IPS-NIHi7 (cell line): ENCODE results near the gene KDM6A.
"Not testable (repeated sequence)": the region's sequence is repeated elsewhere in the genome, so short reads cannot be mapped to it uniquely, and the experiment has no call there.

Source experiments
- DNase-seq: peaks from one replicate; pipeline ENCODE4 v3.0.0; 2012; ENCODE audit warnings: mixed read lengths; ENCODE audit errors: extremely low spot score

KDM6A gene

DNA sequence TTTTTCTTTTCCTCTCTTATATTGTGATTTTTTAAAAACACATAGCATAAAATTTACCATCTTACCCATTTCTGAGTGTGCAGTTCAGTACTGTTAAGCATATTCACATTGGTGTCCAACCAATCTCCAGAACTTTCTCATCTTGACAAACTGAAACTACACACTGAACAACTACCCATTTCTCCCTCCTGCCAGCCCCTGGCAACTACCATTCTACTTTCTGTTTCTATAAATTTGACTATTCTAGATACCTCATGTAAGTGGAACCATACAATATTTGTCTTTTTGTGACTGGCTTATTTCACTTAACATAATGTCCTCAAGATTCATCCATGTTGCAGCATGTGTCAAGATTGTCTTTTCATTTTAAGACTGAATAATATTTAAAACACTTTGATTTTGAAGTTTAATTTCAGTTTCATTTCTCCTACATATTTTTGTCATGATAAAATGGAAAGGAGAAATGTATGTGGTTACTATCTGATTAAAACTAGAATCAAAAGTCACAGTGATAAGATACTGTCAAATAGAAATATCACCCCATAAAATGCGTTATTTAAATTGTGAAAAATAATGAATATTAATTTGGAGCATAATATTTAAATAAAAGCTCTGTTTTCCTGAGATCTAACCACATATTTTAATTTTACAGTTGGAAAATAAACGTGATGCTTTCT is 204.9 kb downstream of the KDM6A start:
- no peak for DNase-seq

DNA sequence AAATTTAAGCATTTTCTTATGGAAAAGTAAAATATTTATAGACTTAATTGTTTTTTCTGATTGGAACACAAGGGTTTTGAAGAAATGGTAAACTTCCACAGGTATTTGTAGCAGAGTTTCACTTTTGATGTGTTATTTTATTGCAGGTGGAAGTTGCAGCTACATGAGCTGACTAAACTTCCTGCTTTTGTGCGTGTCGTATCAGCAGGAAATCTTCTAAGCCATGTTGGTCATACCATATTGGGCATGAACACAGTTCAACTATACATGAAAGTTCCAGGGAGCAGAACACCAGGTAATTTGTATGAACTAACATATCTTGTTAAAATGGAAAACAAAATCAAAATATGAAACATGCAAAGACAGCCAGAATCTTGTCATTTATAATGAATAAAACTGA is 210.3 kb downstream of the KDM6A start:
- DNase-seq: no peak

DNA sequence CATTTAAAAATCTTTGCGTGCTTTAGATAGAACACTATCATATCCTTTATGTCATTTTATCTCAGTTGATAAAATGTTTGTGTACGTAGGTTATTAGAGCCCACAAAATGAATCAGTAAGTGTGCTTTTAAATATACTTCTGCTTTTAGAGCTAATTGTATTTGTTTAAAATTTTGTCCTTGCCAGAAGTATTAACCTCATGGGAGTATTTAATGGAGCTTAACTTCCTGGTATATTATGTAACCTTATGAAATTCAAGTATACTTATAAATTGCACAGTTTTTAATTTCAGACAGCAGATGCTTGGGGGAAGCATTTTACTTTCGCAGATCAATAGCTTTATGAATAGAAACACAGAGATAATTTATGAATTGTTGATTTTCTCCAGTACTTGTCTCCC is 237.5 kb downstream of the KDM6A start:
- no peak for DNase-seq

DNA sequence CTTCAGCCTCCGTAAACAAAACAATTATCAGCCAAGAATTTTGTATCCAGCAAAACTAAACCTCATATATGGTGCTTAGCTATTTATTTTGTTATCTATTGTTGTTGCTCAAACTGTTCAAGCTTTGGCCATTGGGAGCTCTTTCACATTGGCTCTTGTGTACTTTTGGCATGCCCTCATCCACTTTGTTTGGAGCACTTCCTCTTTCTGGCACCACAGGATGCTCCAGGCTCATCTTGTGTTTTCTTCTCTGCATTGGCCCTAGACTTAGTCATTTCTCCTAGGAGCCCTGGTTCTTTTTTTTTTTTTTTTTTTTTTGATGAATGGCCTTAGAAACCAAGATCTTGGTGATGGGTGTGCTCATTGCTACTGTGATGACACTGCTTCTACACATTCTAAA is 253.2 kb downstream of the KDM6A start:
- no peak for DNase-seq

DNA sequence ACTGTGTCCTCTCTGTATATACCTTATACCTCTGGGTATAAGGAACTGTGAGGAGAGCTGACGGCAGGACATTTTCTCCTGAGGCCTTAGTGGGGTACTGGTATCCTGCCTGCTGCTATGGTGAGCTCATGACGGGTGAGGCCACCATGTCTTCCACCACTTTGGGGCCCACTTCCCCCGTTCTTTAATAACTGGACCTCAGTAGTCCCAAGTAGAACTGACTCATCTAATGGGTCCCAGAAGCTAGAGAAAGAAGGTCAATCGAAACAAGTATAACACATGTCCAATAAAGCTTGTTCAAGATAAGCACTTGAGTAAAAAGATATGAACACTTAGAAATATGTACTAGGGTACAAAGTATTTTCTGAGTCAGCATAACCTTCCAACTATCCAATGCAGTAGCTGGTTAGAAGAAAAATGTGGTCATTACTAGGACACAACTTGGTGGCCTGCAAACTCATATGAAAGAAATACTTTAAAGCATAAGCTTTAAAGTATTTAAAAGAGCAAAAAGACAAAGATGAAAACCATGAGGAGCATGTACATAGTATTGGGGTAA is 256.0 kb downstream of the KDM6A start:
- no peak for DNase-seq

DNA sequence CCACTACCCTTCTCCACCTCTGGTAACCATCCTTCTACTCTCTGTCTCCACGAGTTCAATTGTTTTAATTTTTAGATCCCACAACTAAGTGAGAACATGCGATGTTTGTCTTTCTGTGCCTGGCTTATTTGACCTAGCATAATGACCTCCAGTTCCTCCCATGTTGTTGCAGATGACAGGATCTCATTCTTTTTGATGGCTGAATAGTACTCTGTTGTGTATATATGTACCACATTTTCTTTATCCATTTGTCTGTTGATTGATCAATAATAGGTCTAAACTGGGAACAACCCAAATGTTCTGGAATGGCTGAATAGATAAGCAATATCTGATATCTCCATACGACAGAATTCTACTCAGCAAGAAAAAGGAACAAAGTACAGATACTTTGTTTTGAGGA is 260.5 kb downstream of the KDM6A start:
- DNase-seq: no peak

DNA sequence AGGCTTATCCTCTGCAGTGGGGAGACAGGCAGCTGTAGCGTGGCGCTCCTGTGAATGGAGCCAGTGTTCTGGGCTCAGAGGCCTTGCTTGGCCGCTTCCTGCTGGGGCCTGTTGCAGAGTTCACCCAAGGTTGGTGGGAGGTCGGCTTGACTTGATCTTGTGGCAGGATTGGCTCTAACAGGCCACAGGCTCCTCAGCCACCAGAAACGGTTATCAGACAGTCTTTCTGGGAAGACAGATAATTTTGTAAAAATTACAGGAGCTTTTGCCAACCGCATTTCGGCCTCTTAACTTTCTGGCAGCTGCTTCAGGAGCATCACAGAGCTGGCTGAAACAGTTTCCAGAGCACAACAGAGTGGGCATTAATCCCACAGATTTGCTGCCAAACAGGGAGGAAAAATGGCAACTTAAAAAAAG is 261.3 kb downstream of the KDM6A start:
- no peak for DNase-seq

DNA sequence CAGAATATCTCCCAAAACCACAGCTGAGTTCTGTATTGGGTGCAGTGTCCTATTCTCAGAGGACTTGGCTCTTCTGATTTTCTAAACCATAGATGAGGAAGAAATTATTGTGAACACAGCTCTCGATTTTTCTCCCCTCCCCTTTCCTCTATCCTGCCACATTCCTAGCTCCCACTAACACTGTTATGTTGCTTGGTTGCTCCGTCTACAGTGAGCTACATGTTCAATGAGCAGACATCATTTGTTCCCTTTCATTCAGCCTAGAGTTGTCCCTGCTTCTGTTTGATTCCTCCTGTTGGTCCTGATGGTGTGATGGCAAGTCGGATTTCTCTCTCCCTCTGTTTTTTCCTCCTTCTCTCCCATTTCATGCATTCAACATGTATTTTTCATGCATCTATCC is 261.8 kb downstream of the KDM6A start:
- DNase-seq: no peak

DNA sequence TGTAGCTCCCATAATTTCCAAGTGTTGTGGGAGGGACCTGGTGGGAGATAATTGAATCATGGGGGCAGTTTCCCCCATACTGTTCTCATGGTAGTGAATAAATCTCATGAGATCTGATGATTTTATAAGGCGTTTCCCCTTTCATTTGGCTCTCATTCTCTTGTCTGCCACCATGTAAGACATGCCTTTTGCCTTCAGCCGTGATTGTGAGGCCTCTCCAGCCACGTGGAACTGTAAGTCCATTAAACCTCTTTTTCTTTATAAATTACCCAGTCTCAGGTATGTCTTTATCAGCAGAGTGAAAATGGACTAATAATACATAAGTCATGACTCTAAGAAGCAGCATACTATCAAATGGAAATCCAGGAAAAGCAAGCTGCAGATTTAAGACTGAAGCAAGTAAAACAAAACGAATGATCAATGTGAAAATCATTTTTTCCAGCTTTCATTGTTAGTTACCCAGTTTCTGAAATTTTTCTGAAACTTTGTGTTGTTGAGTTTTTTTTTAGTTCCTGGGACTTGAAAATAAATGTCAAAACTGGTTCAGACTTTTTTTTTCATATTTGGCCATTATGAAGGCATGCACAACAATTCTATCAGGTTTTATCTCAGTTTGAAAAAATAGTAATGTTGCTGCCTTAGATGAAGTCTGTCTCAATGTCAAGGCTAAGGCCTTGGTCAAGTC is 262.5 kb downstream of the KDM6A start:
- not testable (repeated sequence) for DNase-seq

DNA sequence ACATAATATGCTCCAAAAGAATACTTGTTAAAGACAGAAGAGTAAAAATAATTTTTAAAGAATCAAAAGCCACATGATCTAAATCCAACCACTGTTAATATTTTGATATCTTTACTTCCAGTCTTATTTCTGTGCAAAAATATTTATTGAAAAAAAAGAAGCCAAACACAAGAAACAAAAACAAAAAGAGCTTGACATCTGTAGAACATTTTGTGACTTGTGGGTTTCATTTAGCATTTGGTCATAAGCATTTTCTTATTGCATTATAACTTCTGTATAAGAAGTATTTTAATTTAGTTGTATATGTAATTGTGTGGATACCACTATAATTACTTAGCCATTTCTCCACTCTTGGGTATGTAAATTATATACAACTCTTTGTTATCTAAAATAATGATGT is 264.5 kb downstream of the KDM6A start:
- DNase-seq: no peak

DNA sequence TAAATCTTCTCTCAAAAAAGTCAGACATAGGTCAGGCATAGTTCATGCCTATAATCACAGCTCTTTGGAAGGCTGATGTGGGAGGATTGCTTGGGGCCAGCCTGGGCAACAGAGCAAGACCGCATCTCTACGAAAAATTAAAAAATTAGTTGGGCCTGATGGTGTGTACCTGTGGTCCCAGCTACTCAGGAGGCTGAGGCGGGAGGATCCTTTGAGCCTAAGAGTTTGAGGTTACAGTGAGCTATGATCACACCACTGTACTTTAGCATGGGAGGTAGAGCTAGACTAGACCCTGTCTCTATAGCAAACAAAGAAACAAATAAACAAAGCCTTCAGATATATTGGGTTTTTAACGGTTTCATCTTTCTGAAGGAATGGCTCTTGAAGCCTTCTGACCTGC is 265.5 kb downstream of the KDM6A start:
- DNase-seq: no peak

DNA sequence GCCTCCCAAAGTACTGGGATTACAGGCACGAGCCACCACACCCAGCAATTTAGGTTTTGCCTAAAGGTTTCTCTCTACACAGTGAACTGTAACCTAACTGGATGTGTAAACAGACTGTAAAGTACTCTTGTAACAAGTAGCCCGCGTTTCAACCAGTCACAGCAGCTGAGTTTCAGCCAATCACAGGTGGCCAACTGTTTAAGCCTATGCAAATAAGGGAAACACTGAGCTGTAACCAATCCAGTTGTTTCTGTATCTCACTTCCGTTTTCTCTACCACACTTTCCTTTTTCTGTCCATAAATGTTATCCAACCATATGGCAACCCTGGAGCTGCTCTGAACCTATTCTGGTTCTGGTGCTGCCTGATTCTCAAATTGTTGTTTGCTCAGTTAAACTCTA is 267.8 kb downstream of the KDM6A start:
- DNase-seq: no peak

DNA sequence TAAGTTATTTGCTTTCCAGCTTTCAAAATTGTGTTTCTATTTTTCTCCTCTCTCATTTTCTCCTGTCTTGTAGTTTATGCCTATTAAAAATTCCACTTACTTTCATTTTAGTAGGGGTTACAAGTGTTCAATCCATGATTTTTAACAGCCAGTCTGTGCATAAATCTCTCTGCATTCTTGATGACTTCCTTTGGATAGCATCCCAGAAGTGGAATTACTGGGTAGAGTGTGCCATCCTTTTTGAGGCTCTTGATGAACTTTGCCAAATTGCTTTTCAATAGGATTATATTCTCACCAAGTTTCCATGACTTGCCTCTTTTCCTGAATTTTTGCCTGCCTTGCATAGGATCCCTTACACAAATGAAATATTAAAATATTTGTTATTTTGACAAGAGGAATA is 269.2 kb downstream of the KDM6A start:
- DNase-seq: no peak

DNA sequence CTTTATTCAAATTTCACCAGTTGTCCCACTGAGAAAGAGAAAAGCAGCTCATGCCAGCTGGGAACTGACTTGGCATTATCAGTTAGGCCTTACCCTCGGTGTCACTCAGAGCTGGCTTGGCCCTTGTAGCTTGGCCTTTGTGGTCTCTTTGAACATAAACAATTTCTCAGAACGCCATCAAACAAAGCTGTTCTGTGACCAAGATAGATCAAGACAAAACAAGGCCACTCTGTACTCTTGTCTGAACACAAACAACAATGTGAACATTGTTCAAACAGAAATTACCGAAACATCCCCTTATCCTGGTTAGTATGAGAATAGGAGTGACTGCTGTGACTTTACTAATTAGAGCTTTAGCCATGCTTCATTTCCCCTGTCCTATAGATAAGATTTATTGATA is 270.5 kb downstream of the KDM6A start:
- DNase-seq: no peak

DNA sequence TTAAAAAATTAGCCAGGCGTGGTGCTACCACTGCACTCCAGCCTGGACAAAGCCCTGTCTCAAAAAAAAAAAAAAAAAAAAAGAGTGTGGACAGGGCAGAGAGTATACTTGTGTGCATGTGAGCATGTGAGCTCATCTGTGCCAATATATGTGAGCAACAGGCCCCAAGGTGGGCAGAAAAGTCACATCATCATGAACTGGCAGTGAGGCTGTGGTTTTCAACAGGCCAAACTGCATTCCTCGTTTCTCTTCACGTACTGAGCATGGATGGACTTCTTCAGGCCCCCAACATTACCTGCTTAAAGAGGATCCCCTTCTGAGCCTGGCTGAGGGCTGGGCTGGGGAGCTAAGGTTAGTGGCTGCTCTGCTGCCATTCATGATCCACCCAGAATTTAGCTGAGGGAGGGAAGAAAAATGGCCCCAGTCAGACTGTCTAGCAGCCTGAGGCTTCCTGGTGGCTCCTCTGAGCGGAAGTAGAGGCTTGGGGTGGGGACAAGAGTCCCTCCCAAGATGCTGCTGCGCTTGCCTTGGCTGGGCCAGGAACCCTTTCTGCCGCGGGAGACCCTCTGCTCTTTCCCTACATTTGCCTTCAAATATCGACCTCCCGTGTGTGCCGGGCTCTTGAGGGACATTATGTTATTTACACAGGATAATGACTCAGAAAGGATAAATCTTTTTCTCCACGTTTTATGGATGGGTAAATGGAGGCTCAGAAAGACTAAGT is 272.7 kb downstream of the KDM6A start:
- no peak for DNase-seq

DNA sequence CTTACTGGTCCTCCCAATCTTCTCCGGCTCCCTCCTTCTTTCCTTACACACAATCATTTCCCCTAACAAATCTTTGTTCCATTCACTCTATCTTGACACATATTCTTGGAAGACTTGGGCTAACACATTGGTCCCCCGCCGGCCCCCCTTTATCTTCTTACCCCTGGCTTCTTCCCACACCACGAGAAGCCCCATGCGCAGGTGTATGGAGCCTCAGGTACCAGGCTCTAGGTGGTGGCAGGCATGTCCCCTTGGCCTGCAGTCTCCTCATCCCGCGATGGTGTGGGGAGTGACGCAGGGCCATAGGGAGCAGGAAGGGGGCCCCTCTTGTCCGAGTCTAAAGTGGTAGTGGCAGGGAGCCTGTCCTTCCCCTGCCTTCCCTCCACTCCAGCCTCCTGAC is 277.8 kb downstream of the KDM6A start:
- DNase-seq: no peak

DNA sequence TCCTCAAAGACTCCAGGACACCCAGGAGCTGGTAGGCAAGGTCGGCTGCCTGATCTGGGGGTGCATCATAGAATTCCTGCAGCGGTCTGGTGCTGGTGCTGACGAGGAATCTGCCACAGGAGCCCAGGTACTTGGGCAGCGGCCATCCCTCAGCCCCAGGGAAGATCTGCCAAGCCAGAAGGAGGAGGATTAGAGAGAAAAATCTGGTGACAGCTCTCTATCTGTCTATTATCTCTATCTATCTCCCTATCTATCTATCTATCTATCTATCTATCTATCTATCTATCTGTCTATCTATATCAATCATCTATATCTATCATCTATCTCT is 281.0 kb downstream of the KDM6A start:
- no peak for DNase-seq

DNA sequence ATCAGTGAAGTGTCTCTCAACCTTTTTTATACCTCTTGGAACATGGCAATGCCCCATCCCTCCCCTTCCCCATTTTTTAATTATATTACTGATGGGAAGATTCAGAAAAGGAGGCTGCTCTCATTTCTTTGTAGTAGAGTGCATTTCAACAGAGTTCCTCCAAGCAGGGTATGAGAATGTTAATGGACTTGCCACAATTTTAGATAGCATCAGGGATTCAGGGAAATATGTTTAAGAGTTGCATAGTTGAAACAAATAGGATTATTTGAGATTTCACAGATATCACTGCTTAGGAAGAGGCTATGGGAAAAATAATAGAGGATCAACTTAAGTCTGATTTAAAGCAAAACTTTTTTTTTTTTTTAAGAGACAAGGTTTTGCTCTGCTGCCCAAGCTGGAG is 281.5 kb downstream of the KDM6A start:
- DNase-seq: no peak

DNA sequence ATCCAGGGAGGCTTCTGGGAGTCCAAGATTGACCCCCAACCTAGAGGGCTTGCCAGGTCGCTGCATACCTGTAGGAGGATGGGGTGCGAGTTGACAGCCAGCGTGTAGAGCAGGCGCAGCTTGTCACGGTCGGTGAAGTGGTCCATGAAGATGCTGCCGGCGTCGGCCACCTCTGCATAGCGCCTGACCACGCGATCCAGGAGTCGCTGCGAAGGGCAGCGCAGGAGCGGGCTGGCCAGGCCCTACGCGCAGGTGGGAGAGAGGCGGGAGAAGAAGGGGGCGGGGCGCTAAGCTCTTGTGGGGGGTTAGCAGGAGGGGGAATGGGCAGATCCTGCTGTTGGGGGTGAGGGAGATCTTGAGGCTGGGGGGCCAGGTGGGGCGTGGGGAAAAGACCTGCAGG is 284.7 kb downstream of the KDM6A start:
- no peak for DNase-seq
